Measurements from ENCODE around the gene CDC42EP2.

- no peak for TF ChIP-seq CTCF (optimal IDR thresholded peaks at IDR 0.05 in 1 of 3, IDR thresholded peaks at IDR 0.05 in 1 of 3, conservative IDR thresholded peaks at IDR 0.05 in 1 of 3; ENCODE audit: extremely low read depth in 1 of 3, insufficient read depth in 2 of 3, low read length in 3 of 3)
- TF ChIP-seq EZH2 (IDR thresholded peaks at IDR 0.05; ENCODE audit: low read length) = no peak
Observed at GRCh38 chr11:65356394-65356972, 41.8 kb downstream of the CDC42EP2 start.

All from keratinocyte (primary cell).